GM12878 (cell line): ENCODE measurements around the gene DIAPH3. TPM values are rescaled to one million over a fixed set of nuclear protein-coding genes. Genes with fewer than 3 reads are reported as not detected.

Experiments
- ATAC-seq: fragments of 200-7000 bp; cut with Tn5 transposase; 3 replicates; pipeline ENCODE4 v1.9.1; 2020; ENCODE audit warnings: mild to moderate bottlenecking, moderate library complexity
- BruUV-seq: library from RNA; stranded (reverse); fragments of 400-500 nt; replicated peaks from 2 replicates; lab custom pipeline; 2021; lab: Mats Ljungman, UMichigan
- CTCF ChIA-PET: fragments of 300-600 bp; sonication (Branson Sonifier 250); formaldehyde crosslinking; extraction: SDS; loops from one replicate; lab custom pipeline; 2021; ENCODE audit warnings: inconsistent platforms; lab: Yijun Ruan, JAX
- POLR2A ChIA-PET: fragments of 350-600 bp; formaldehyde crosslinking; extraction: SDS; loops from one replicate; lab custom pipeline; 2021; ENCODE audit warnings: inconsistent platforms; lab: Charles Lee
- RAD21 ChIA-PET: fragments of 300-600 bp; sonication (Branson Sonifier 250); formaldehyde crosslinking; loops from one replicate; lab custom pipeline; 2023; ENCODE audit warnings: antibody characterized with exemption; ENCODE audit not compliant: unreplicated experiment; lab: Charles Lee
- SMC1A ChIA-PET: fragments of 300-600 bp; sonication (Branson Sonifier 250); formaldehyde crosslinking; loops from one replicate; lab custom pipeline; 2023; ENCODE audit not compliant: unreplicated experiment, uncharacterized antibody; lab: Charles Lee
- DNase-seq: peaks from one replicate; pipeline ENCODE4 v3.0.0-alpha.2; 2011; ENCODE audit warnings: low read depth, low spot score
- FAIRE-seq: peaks from 3 replicates; lab custom pipeline; 2011; peaks lifted over from hg19 to GRCh38; lab: Jason Lieb, UNC
- H2AFZ ChIP-seq: 2 replicates; pipeline ENCODE4 v1.6.0; 2011; ENCODE audit warnings: low read depth, low read length, control low read depth; ENCODE audit not compliant: control insufficient read depth
- H3K27ac ChIP-seq: 2 replicates; pipeline ENCODE4 v1.5.1; 2011; ENCODE audit warnings: control low read depth; ENCODE audit not compliant: control insufficient read depth, insufficient read depth
- H3K27me3 ChIP-seq, 2 experiments: replicated peaks in 1 of 2; 2 replicates each; pipeline versions ENCODE4 v1.6.0 to v1.6.1; 2011; ENCODE audit warnings: low read length in 1 of 2; ENCODE audit not compliant: control insufficient read depth in 2 of 2, insufficient read depth in 2 of 2
- H3K36me3 ChIP-seq, 2 experiments: 2 replicates each; pipeline ENCODE4 v1.5.1; 2011; ENCODE audit warnings: low read length in 1 of 2; ENCODE audit not compliant: control insufficient read depth in 2 of 2, insufficient read depth in 2 of 2
- H3K4me1 ChIP-seq: 2 replicates; pipeline ENCODE4 v1.6.1; 2011; ENCODE audit warnings: mild to moderate bottlenecking, low read length, moderate library complexity, mixed read lengths; ENCODE audit not compliant: control insufficient read depth, insufficient read depth
- H3K4me2 ChIP-seq: 2 replicates; pipeline ENCODE4 v1.6.0; 2011; ENCODE audit warnings: control low read depth; ENCODE audit not compliant: control insufficient read depth, insufficient read depth
- H3K4me3 ChIP-seq: fragments of 200-600 bp; sonication (generic); 2 replicates; pipeline ENCODE4 v1.5.1; 2016
- H3K79me2 ChIP-seq: 2 replicates; pipeline ENCODE4 v1.6.0; 2011; ENCODE audit warnings: low read length; ENCODE audit not compliant: control insufficient read depth, insufficient read depth
- H3K9ac ChIP-seq: 2 replicates; pipeline ENCODE4 v1.8.0; 2011; ENCODE audit warnings: low read length, control low read depth, mixed read lengths; ENCODE audit not compliant: control insufficient read depth, insufficient read depth
- H3K9me3 ChIP-seq: replicated peaks from 3 replicates; pipeline ENCODE4 v1.5.1; 2011; ENCODE audit warnings: mild to moderate bottlenecking, low read length; ENCODE audit not compliant: control insufficient read depth, insufficient read depth
- H4K20me1 ChIP-seq: 2 replicates; pipeline ENCODE4 v1.6.0; 2011; ENCODE audit not compliant: control insufficient read depth, insufficient read depth
- BCLAF1 ChIP-seq: fragments of 450-650 bp; IDR thresholded peaks from 2 replicates; pipeline ENCODE4 v1.6.1; 2017; ENCODE audit warnings: antibody characterized with exemption, mild to moderate bottlenecking, moderate library complexity
- CBFB ChIP-seq: IDR thresholded peaks from 2 replicates; pipeline ENCODE4 v1.6.1; 2016; ENCODE audit warnings: antibody characterized with exemption, low read depth
- CBX5 ChIP-seq: sonication (generic); IDR thresholded peaks from 2 replicates; pipeline ENCODE4 v1.6.1; 2016; ENCODE audit warnings: low read depth, moderate library complexity, mild to moderate bottlenecking, inconsistent platforms
- CEBPB ChIP-seq, 2 experiments: fragments of 150-350 bp in 1 of 2; IDR thresholded peaks; 2 replicates each; pipeline ENCODE4 v1.6.1; 2012 to 2014; ENCODE audit warnings: low read depth in 2 of 2, low read length in 2 of 2, borderline replicate concordance in 1 of 2, inconsistent platforms in 1 of 2
- E2F8 ChIP-seq: fragments of 450-650 bp; IDR thresholded peaks from 2 replicates; pipeline ENCODE4 v1.6.1; 2018; ENCODE audit warnings: mild to moderate bottlenecking, low read depth, moderate library complexity; ENCODE audit not compliant: partially characterized antibody
- ELK1 ChIP-seq: IDR thresholded peaks from 2 replicates; pipeline ENCODE4 v1.6.1; 2012; ENCODE audit warnings: low read depth, low read length, improper control_type of control experiment
- JUNB ChIP-seq: IDR thresholded peaks from 2 replicates; pipeline ENCODE4 v1.6.1; 2016; ENCODE audit warnings: antibody characterized with exemption, mild to moderate bottlenecking
- MEF2B ChIP-seq: fragments of 450-650 bp; IDR thresholded peaks from 2 replicates; pipeline ENCODE4 v1.6.1; 2018; ENCODE audit warnings: mild to moderate bottlenecking, moderate library complexity; ENCODE audit not compliant: partially characterized antibody, poor library complexity, severe bottlenecking
- POU2F2 ChIP-seq: IDR thresholded peaks from 3 replicates; pipeline ENCODE4 v1.6.1; 2011; ENCODE audit warnings: low read depth, mild to moderate bottlenecking, low read length, borderline replicate concordance
- RCOR1 ChIP-seq: conservative IDR thresholded peaks from 2 replicates; pipeline ENCODE4 v1.6.1; 2012; ENCODE audit warnings: low read depth, low read length, improper control_type of control experiment
- ZBTB33 ChIP-seq: fragments of 450-650 bp; IDR thresholded peaks from 2 replicates; pipeline ENCODE4 v1.6.1; 2017; ENCODE audit warnings: mild to moderate bottlenecking
- ZSCAN29 ChIP-seq: fragments of 450-650 bp; IDR thresholded peaks from 2 replicates; pipeline ENCODE4 v1.6.1; 2017; ENCODE audit warnings: mild to moderate bottlenecking, moderate library complexity
- WGBS: methylation state at CpG from one replicate; pipeline ENCODE4 v1.1.6; 2016; ENCODE audit warnings: low lambda C conversion rate; ENCODE audit not compliant: insufficient replicate concordance, insufficient coverage; ENCODE audit errors: missing lambda C conversion rate; 5-methylcytosine and 5-hydroxymethylcytosine counted together
- in situ Hi-C: fragments of 300-500 bp; cut with MboI; formaldehyde crosslinking; loops from 9 replicates; pipeline ENCODE4 v1.14.3; 2018; ENCODE audit warnings: mixed read lengths
- intact Hi-C: fragments of 100-400 bp; cut with micrococcal nuclease; formaldehyde crosslinking; loops from one replicate; pipeline ENCODE4 v1.14.2; 2022; ENCODE audit not compliant: unreplicated experiment
- polyA plus RNA-seq, 11 experiments: library from polyadenylated mRNA; depleted of rRNA in 4 of 11; unstranded in 6 of 11; stranded (reverse) in 5 of 11; fragments of >200 nt; fragmentation: Nextera tagmentation in 4 of 11; fragmentation: Illumina TruSeq in 1 of 11; extraction: Ambion mirVana in 4 of 11; extraction: Trizol in 1 of 11; gene quantifications; 1 replicate in 1 of 11; 2 replicates in 10 of 11; pipeline versions ENCODE4 v1.2.1 to v1.2.3, GENCODE V29; 2011 to 2016; ENCODE audit warnings: inconsistent platforms in 2 of 11, missing spikeins in 2 of 11, low read depth in 1 of 11
- total RNA-seq, 4 experiments: library from RNA; depleted of rRNA in 3 of 4; stranded (reverse); fragments of >200 nt in 3 of 4; fragmentation: Illumina TruSeq in 1 of 4; extraction: Trizol in 1 of 4; gene quantifications; 2 replicates each; pipeline versions ENCODE4 v1.2.1 to v1.2.3, GENCODE V29; 2013 to 2021

The DIAPH3 gene
- total and polyA plus RNA-seq, 10 of the 15 experiments (the other 5 are each of a cell fraction or from before 2014, with no cell fraction given), result 10.1 to 25.2 (median 15.4) TPM

- intact Hi-C loops, result no loop called here
These were observed 232.1 kb downstream of the DIAPH3 start for GRCh38 chr13:59931621-59932020.

More at GRCh38 chr13:59931621-59932020, 232.1 kb downstream of the DIAPH3 start:
- H3K4me1 ChIP-seq, result no peaks in the 10 kb centered on the region
- in situ Hi-C loops, result no loop called here
- no peak overlapping the region for H3K4me3 ChIP-seq
- no peaks in the 10 kb centered on the region for H3K79me2 ChIP-seq
- no peak for FAIRE-seq
- H3K36me3 ChIP-seq, result no peaks in the 10 kb centered on the region
- RAD21 ChIA-PET, result no interaction called here
- H4K20me1 ChIP-seq, result no peaks in the 10 kb centered on the region
- WGBS, result 100% methylated on average over 1 of the region's 1 CpG
- POLR2A ChIA-PET, result no interaction called here
- H3K4me2 ChIP-seq, result no peak overlapping the region
- H3K9me3 ChIP-seq, result peaks cover 4% of the 10 kb centered on the region; the same call in 1 of the 3 replicates
- SMC1A ChIA-PET, result no interaction called here
- DNase-seq, result no peak
- no peaks in the 10 kb centered on the region for H3K27me3 ChIP-seq
- TF ChIP-seq CBFB (no peak), ZBTB33 (no peak), ZSCAN29 (no peak), RCOR1 (no peak), ELK1 (no peak), POU2F2 (no peak), CBX5 (no peak), E2F8 (no peak), CEBPB (IDR thresholded peaks at IDR 0.05; ENCODE audit: borderline replicate concordance in 1 of 2, low read depth in 2 of 2, low read length in 2 of 2) (no peak), MEF2B (no peak), JUNB (no peak), BCLAF1 (no peak)
- CTCF ChIA-PET, result no interaction called here
- ATAC-seq, result no peak
- H2AFZ ChIP-seq, result no peak overlapping the region
- H3K27ac ChIP-seq, result no peak overlapping the region
- BruUV-seq, result no TSS peak
- H3K9ac ChIP-seq, result no peak overlapping the region
